Caco-2 (cell line): ENCODE results near the gene SLC25A53. TPM values are rescaled to one million over a fixed set of nuclear protein-coding genes. Genes with fewer than 3 reads are reported as not detected.

ENCODE experiments used
- BruUV-seq: library from RNA; stranded (reverse); fragments of 400-500 nt; replicated peaks from 2 replicates; lab custom pipeline; 2021; lab: Mats Ljungman, UMichigan
- CTCF ChIA-PET: fragments of 300-600 bp; sonication (Branson Sonifier 250); formaldehyde crosslinking; loops from one replicate; lab custom pipeline; 2022; ENCODE audit warnings: antibody characterized with exemption; lab: Charles Lee
- POLR2A ChIA-PET: fragments of 300-600 bp; sonication (Branson Sonifier 250); formaldehyde crosslinking; loops from one replicate; lab custom pipeline; 2022; ENCODE audit warnings: antibody characterized with exemption; lab: Charles Lee
- DNase-seq, 2 experiments: peaks; one replicate each; pipeline versions ENCODE4 v3.0.0 to v3.0.0-alpha.2; 2020 to 2022
- H3K27me3 ChIP-seq: replicated peaks from 2 replicates; pipeline ENCODE4 v1.6.0; 2011; ENCODE audit warnings: low read length; ENCODE audit not compliant: control insufficient read depth, insufficient read depth
- H3K36me3 ChIP-seq: 2 replicates; pipeline ENCODE4 v1.5.1; 2011; ENCODE audit warnings: low read length; ENCODE audit not compliant: control insufficient read depth, insufficient read depth
- H3K4me1 ChIP-seq: fragments of 250-450 bp; sonication (Bioruptor Pico); 2 replicates; pipeline ENCODE4 v1.5.1; 2020; ENCODE audit warnings: mild to moderate bottlenecking
- H3K4me3 ChIP-seq: 2 replicates; pipeline ENCODE4 v1.5.1; 2011; ENCODE audit warnings: low read depth, mild to moderate bottlenecking, control low read depth, low read length
- H3K9me3 ChIP-seq: fragments of 250-450 bp; sonication (Bioruptor Pico); 2 replicates; pipeline ENCODE4 v1.5.1; 2020; ENCODE audit warnings: mild to moderate bottlenecking, moderate library complexity
- H3K27ac Mint-ChIP-seq: one replicate; pipeline ENCODE4 v1.8.0; 2022; ENCODE audit warnings: mixed read lengths; ENCODE audit not compliant: unreplicated experiment
- H3K27me3 Mint-ChIP-seq: one replicate; pipeline ENCODE4 v1.8.0; 2022; ENCODE audit warnings: mixed read lengths; ENCODE audit not compliant: insufficient read depth, unreplicated experiment
- H3K36me3 Mint-ChIP-seq: one replicate; pipeline ENCODE4 v1.8.0; 2022; ENCODE audit warnings: mild to moderate bottlenecking, mixed read lengths; ENCODE audit not compliant: insufficient read depth, unreplicated experiment
- H3K4me1 Mint-ChIP-seq: one replicate; pipeline ENCODE4 v1.8.0; 2022; ENCODE audit warnings: low read depth, mixed read lengths; ENCODE audit not compliant: unreplicated experiment
- H3K4me3 Mint-ChIP-seq: one replicate; pipeline ENCODE4 v1.8.0; 2022; ENCODE audit warnings: mild to moderate bottlenecking, moderate library complexity, mixed read lengths; ENCODE audit not compliant: unreplicated experiment
- H3K9me3 Mint-ChIP-seq: one replicate; pipeline ENCODE4 v1.8.0; 2022; ENCODE audit warnings: mixed read lengths; ENCODE audit not compliant: unreplicated experiment
- intact Hi-C: fragments of 100-400 bp; cut with micrococcal nuclease; formaldehyde crosslinking; loops from one replicate; pipeline ENCODE4 v1.10.0; 2022; ENCODE audit not compliant: unreplicated experiment
- total RNA-seq: library from RNA; stranded (reverse); gene quantifications from 2 replicates; pipeline ENCODE4 v1.2.3, GENCODE V29; 2022
- TF ChIP-seq, protein P1 (sequence below), 2 experiments: fragments of 200-600 bp in 1 of 2; IDR thresholded peaks; 1 replicate in 1 of 2; 2 replicates in 1 of 2; pipeline versions ENCODE4 v1.5.1 to v1.8.0; 2011 to 2022; ENCODE audit warnings: antibody characterized with exemption in 1 of 2, control low read depth in 1 of 2, inconsistent platforms in 1 of 2, low read depth in 1 of 2, low read length in 1 of 2, mild to moderate bottlenecking in 1 of 2, moderate library complexity in 1 of 2; ENCODE audit not compliant: insufficient read depth in 1 of 2, severe bottlenecking in 1 of 2, unreplicated experiment in 1 of 2

Gene SLC25A53
- total RNA-seq, 1 experiment from 2014 or later: 3.2 TPM

DNA sequence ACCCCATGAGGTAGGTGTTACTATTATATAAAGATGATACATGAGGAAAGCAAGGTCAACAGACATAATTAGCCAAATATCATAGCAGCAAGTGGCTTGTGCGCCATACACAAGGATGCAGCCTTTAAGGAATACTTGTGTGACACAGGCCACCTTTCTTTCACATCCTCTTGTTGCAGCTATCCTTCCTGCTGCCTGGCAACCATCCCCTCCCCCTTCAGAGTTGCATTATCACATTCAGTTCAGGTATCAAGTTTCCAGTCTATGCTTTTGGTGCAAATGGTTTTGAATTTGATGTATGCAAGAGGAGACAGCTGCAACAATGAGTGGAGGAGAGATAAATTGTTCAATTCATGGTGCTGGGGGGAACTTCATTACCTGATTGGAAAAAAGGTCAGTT lies 38.0 kb downstream of the SLC25A53 start:
- CTCF ChIA-PET: no interaction called here
- Histone ChIP-seq H3K9me3 (no peaks in the 10 kb centered on the region), H3K27me3 (no peaks in the 10 kb centered on the region), H3K36me3 (no peaks in the 10 kb centered on the region), H3K4me1 (no peaks in the 10 kb centered on the region), H3K4me3 (no peak overlapping the region)
- TF ChIP-seq, protein P1, sequence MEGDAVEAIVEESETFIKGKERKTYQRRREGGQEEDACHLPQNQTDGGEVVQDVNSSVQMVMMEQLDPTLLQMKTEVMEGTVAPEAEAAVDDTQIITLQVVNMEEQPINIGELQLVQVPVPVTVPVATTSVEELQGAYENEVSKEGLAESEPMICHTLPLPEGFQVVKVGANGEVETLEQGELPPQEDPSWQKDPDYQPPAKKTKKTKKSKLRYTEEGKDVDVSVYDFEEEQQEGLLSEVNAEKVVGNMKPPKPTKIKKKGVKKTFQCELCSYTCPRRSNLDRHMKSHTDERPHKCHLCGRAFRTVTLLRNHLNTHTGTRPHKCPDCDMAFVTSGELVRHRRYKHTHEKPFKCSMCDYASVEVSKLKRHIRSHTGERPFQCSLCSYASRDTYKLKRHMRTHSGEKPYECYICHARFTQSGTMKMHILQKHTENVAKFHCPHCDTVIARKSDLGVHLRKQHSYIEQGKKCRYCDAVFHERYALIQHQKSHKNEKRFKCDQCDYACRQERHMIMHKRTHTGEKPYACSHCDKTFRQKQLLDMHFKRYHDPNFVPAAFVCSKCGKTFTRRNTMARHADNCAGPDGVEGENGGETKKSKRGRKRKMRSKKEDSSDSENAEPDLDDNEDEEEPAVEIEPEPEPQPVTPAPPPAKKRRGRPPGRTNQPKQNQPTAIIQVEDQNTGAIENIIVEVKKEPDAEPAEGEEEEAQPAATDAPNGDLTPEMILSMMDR (IDR thresholded peaks at IDR 0.05; ENCODE audit: insufficient read depth in 1 of 2, low read depth in 1 of 2, low read length in 1 of 2, severe bottlenecking in 1 of 2, unreplicated experiment in 1 of 2): no peak
- Mint-ChIP-seq H3K4me3 (no peak overlapping the region), H3K27me3 (no peaks in the 10 kb centered on the region), H3K4me1 (no peaks in the 10 kb centered on the region), H3K9me3 (no peaks in the 10 kb centered on the region), H3K36me3 (no peaks in the 10 kb centered on the region), H3K27ac (no peak overlapping the region)
- BruUV-seq: no TSS peak
- intact Hi-C loops: no loop called here
- POLR2A ChIA-PET: no interaction called here
- no peak for DNase-seq

- Mint-ChIP-seq H3K9me3 (no peaks in the 10 kb centered on the region), H3K4me3 (no peak overlapping the region), H3K36me3 (no peaks in the 10 kb centered on the region), H3K4me1 (no peaks in the 10 kb centered on the region), H3K27ac (no peak overlapping the region), H3K27me3 (no peaks in the 10 kb centered on the region)
- H3K36me3 ChIP-seq: no peaks in the 10 kb centered on the region
- no peaks in the 10 kb centered on the region for H3K27me3 ChIP-seq
- H3K4me1 ChIP-seq: no peaks in the 10 kb centered on the region
- CTCF ChIA-PET: no interaction called here
- no peaks in the 10 kb centered on the region for H3K9me3 ChIP-seq
- TF ChIP-seq, protein P1 (IDR thresholded peaks at IDR 0.05; ENCODE audit: insufficient read depth in 1 of 2, low read depth in 1 of 2, low read length in 1 of 2, severe bottlenecking in 1 of 2, unreplicated experiment in 1 of 2): no peak
- DNase-seq: no peak
- H3K4me3 ChIP-seq: no peak overlapping the region
- intact Hi-C loops: no loop called here
- no TSS peak for BruUV-seq
- POLR2A ChIA-PET: no interaction called here
These were observed 39.0 kb downstream of the SLC25A53 start for GRCh38 chrX:104117759-104118158.

DNA sequence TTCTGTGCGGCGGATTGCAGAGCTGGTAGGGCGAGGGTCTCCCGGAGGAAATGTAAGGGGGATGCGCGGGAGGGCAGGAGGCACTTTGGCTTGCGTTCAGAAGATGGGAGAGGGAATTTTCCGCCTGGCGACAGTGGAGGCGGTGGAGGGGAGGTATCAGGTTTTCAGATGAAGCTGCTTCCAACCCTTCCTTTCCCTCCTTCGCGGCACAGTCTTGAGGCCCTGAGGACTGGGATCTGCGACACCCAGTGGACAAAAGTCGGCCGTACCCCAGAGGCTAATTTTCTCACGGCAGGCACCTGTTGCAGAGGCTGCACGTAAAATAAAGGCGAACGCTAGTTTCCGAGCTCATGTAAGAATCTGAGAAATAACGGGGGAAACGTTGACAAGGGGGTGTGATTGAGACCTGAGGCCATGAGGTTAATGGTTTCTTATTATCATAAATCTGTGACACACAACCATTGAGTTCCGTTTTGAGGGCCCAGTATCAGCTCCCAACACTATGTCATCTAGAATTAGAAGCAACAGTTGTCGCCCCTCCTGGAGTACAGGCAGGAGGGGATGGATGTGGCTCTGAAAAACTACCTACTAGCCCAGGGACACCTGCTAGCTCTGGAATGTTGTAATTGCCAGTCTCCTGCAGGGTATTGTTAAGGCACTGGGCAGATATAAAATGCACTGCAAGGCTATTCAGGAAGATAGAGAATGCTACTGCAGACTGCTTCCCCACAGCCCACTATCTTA lies 43.4 kb downstream of the SLC25A53 start:
- peak; percentile 58 to 67 for DNase-seq
- Mint-ChIP-seq H3K27ac (no peak overlapping the region), H3K27me3 (no peaks in the 10 kb centered on the region), H3K4me3 (peak overlapping the region; percentile 89), H3K36me3 (no peaks in the 10 kb centered on the region), H3K9me3 (no peaks in the 10 kb centered on the region), H3K4me1 (no peaks in the 10 kb centered on the region)
- Histone ChIP-seq H3K4me1 (no peaks in the 10 kb centered on the region), H3K9me3 (no peaks in the 10 kb centered on the region), H3K27me3 (no peaks in the 10 kb centered on the region), H3K4me3 (peak overlapping the region; percentile 64), H3K36me3 (no peaks in the 10 kb centered on the region)
- POLR2A ChIA-PET: no interaction called here
- TF ChIP-seq, protein P1 (IDR thresholded peaks at IDR 0.05; ENCODE audit: insufficient read depth in 1 of 2, low read depth in 1 of 2, low read length in 1 of 2, severe bottlenecking in 1 of 2, unreplicated experiment in 1 of 2): peak; percentile 26 to 65
- CTCF ChIA-PET: interaction anchor here (1.0 to 2.4 kb wide), 2 partner anchors 200 to 268 kb away, joined by 4 to 8 read pairs; no protein-coding TSS in a partner anchor
- BruUV-seq: no TSS peak
- intact Hi-C loops: loop anchor here (1.0 to 5.0 kb wide), 2 partner anchors 23 to 266 kb away; no protein-coding TSS in a partner anchor
